ENCODE data around the gene NPR3. TPM values are rescaled to one million over a fixed set of nuclear protein-coding genes. Genes with fewer than 3 reads are reported as not detected.
A peak's percentile ranks its signal among the peaks of the same experiment; 100 is the strongest.

NPR3 gene
- total RNA-seq, 4 donors from 2014 or later: 0.51 to 4.9 (median 1.3) TPM

DNA sequence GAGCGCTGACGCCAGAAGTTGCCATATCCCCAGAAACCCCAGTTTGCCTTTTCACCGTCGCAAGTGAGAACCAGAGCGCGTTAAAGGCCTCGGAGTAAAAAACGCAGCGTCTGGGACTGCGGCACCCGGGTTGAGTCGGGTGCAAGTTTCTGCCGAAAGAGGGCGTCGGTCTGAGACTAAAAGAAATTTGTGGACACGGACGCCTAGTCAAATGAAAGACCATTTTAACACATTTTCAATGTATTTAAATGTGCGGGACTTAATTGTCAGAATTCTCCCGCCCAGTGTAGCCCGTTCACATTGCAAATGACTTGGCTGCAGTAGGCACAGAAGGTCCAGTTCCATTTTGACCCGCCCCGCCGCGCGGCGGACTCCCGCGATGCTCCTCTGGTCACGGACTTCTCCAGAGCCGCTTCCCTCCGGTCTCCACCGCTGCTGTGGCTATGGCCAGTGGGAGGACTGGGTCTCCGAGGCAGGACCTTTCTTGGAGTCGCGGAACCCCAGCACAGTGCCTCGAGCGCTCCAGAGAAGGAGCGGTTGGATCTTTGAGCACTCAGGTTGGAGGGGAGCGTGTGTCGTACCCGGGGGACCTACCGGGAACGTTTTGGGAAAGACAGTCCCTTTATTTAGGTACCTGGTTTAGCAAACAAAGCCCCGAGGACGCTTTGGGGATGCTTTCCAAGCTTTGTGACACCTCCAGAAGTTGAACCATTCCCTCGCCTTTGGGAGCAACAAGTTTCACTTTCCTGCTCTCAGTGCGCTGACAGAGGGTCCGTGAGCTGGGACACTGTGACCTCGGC is 1.2 kb upstream of the NPR3 start:
- no peaks in the 10 kb centered on the region for H3K36me3 ChIP-seq
- H3K27me3 ChIP-seq: peaks cover 13 to 32% (median 19%) of the 10 kb centered on the region in 3 donors
- peaks cover 0 to 30% of the 10 kb centered on the region in 2 donors for H3K4me1 ChIP-seq
- TF ChIP-seq POLR2A (IDR thresholded peaks at IDR 0.05): no peak
- TF ChIP-seq, protein P1, sequence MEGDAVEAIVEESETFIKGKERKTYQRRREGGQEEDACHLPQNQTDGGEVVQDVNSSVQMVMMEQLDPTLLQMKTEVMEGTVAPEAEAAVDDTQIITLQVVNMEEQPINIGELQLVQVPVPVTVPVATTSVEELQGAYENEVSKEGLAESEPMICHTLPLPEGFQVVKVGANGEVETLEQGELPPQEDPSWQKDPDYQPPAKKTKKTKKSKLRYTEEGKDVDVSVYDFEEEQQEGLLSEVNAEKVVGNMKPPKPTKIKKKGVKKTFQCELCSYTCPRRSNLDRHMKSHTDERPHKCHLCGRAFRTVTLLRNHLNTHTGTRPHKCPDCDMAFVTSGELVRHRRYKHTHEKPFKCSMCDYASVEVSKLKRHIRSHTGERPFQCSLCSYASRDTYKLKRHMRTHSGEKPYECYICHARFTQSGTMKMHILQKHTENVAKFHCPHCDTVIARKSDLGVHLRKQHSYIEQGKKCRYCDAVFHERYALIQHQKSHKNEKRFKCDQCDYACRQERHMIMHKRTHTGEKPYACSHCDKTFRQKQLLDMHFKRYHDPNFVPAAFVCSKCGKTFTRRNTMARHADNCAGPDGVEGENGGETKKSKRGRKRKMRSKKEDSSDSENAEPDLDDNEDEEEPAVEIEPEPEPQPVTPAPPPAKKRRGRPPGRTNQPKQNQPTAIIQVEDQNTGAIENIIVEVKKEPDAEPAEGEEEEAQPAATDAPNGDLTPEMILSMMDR (IDR thresholded peaks at IDR 0.05 in 4 of 5, conservative IDR thresholded peaks at IDR 0.05 in 1 of 5): peak in 3 of 5 experiments; percentile 26 to 59 (median 27)
- in situ Hi-C loops (cut with MboI; ENCODE audit: low sequenced_read_pairs in 4 of 4) (no loop called here), intact Hi-C loops (cut with DNase I; ENCODE audit: low total_unique reads) (loop anchor here (1.0 to 5.0 kb wide), 5 partner anchors 62 to 592 kb away; no protein-coding TSS in a partner anchor)
- H3K27ac ChIP-seq: peak overlapping the region; percentile 9 to 52 (median 29)
- DNase-seq: no peak
- H3K9me3 ChIP-seq: no peaks in the 10 kb centered on the region
- peak; percentile 33 to 42 for ATAC-seq
- peak overlapping the region; percentile 54 to 66 (median 63) for H3K4me3 ChIP-seq

DNA sequence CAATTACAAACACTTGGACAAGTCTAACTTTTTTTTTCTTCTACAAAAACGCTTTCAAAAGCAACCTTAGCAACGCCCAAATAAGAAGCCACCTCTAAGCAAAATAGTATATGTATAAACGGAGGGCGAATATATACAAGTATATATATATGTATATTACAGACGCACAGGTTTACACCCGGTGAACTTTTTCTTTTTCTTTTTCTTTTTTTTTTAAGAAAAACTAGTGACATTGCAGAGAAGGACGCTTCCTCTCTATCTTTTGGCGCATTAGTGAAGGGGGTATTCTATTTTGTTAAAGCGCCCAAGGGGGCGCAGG is 200 bp downstream of the NPR3 start:
- intact Hi-C loops (cut with DNase I; ENCODE audit: low total_unique reads) (loop anchor here (5.0 kb wide), 3 partner anchors 61 to 206 kb away; no protein-coding TSS in a partner anchor), in situ Hi-C loops (cut with MboI; ENCODE audit: low sequenced_read_pairs in 4 of 4) (no loop called here)
- H3K36me3 ChIP-seq: no peaks in the 10 kb centered on the region
- H3K27me3 ChIP-seq: peaks cover 13 to 32% (median 19%) of the 10 kb centered on the region in 3 donors
- DNase-seq: no peak
- TF ChIP-seq POLR2A (IDR thresholded peaks at IDR 0.05): no peak
- ATAC-seq: no peak
- no peaks in the 10 kb centered on the region for H3K9me3 ChIP-seq
- peak overlapping the region; percentile 29 to 66 (median 58) for H3K4me3 ChIP-seq
- H3K27ac ChIP-seq: peak overlapping the region in 1 of 4 donors; percentile 29
- H3K4me1 ChIP-seq: peaks cover 0 to 30% of the 10 kb centered on the region in 2 donors

- no peaks in the 10 kb centered on the region for H3K9me3 ChIP-seq
- peak overlapping the region in 1 of 4 donors; percentile 29 for H3K27ac ChIP-seq
- peak in 1 of 2 donors; percentile 11 for ATAC-seq
- no peaks in the 10 kb centered on the region for H3K36me3 ChIP-seq
- TF ChIP-seq, protein P1 (IDR thresholded peaks at IDR 0.05 in 4 of 5, conservative IDR thresholded peaks at IDR 0.05 in 1 of 5): no peak
- TF ChIP-seq POLR2A (IDR thresholded peaks at IDR 0.05): no peak
- DNase-seq: no peak
- intact Hi-C loops (cut with DNase I; ENCODE audit: low total_unique reads): loop anchor here (5.0 kb wide), 3 partner anchors 60 to 205 kb away; no protein-coding TSS in a partner anchor
- peak overlapping the region; percentile 29 to 66 (median 58) for H3K4me3 ChIP-seq
- H3K27me3 ChIP-seq: peaks cover 13 to 32% (median 19%) of the 10 kb centered on the region in 3 donors
- H3K4me1 ChIP-seq: peaks cover 0 to 30% of the 10 kb centered on the region in 2 donors
- in situ Hi-C loops (cut with MboI; ENCODE audit: low sequenced_read_pairs in 4 of 4): no loop called here
These were observed 760 bp downstream of the NPR3 start for GRCh38 chr5:32711681-32712480.

GRCh38 chr5:32712481-32713360 is 1.6 kb downstream of the NPR3 start:
- no peak overlapping the region for H3K27ac ChIP-seq
- intact Hi-C loops (cut with DNase I; ENCODE audit: low total_unique reads): loop anchor here (5.0 kb wide), 3 partner anchors 60 to 205 kb away; no protein-coding TSS in a partner anchor
- in situ Hi-C loops (cut with MboI; ENCODE audit: low sequenced_read_pairs in 4 of 4): no loop called here
- H3K9me3 ChIP-seq: no peaks in the 10 kb centered on the region
- H3K27me3 ChIP-seq: peaks cover 13 to 32% (median 19%) of the 10 kb centered on the region in 3 donors
- H3K36me3 ChIP-seq: no peaks in the 10 kb centered on the region
- DNase-seq (no peak), ATAC-seq (no peak)
- TF ChIP-seq, protein P1 (IDR thresholded peaks at IDR 0.05 in 4 of 5, conservative IDR thresholded peaks at IDR 0.05 in 1 of 5): no peak
- TF ChIP-seq POLR2A (IDR thresholded peaks at IDR 0.05): no peak
- H3K4me3 ChIP-seq: peak overlapping the region; percentile 11 to 66 (median 58)
- H3K4me1 ChIP-seq: peaks cover 0 to 30% of the 10 kb centered on the region in 2 donors
